ENCODE measurements around the gene COPA.

The COPA gene

DNA sequence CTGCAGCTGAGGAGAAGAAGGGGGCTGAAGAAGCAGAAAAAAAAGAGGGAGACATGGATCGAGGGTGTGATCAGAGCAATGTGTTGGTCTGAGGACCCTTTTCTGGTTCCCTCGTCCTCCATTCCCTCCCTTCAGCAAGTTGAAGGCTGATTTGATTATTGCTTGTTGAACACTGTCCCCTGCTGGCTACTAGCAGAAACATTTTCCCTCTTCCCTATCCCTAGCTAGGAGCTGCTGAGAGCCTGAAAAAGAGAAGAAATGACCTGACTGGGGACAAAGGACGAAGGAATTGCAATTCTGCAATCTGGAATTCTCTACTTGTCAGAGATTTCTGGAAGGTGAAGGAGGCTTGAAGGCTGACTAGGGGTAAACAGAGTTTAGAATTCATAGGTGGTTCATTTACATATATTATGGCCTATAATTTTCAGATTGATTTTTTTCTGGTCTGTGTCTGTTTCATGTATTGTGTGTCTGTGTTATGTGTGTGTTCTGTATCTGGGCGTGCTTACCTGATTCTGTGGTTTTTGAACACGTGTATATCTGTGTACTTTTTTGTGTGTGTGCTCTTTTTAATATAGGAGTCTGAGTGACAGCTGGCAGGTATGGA, 33.6 kb upstream of the COPA start:
- Histone ChIP-seq H3K9me3 (ENCODE audit: insufficient read depth, low read length) (no peaks in the 10 kb centered on the region), H3K4me3 (ENCODE audit: insufficient read depth, low read length, poor library complexity, severe bottlenecking) (no peak overlapping the region), H4K20me1 (ENCODE audit: low read depth, low read length) (no peaks in the 10 kb centered on the region), H3K9ac (ENCODE audit: low read length) (no peak overlapping the region), H3K4me2 (ENCODE audit: low read depth, low read length, poor library complexity, severe bottlenecking) (no peak overlapping the region), H3K36me3 (ENCODE audit: low read length) (no peaks in the 10 kb centered on the region), H3K9me2 (replicated peaks; ENCODE audit: insufficient read depth, low read length) (no peaks in the 10 kb centered on the region), H3K79me2 (ENCODE audit: insufficient read depth, low read length) (no peaks in the 10 kb centered on the region), H2AFZ (ENCODE audit: low read depth, low read length, severe bottlenecking) (no peak overlapping the region), H3F3A (ENCODE audit: insufficient read depth) (no peaks in the 10 kb centered on the region), H3K27ac (ENCODE audit: low read depth, low read length) (no peak overlapping the region), H3K27me3 (ENCODE audit: low read length) (no peaks in the 10 kb centered on the region)
- TF ChIP-seq, protein P1, sequence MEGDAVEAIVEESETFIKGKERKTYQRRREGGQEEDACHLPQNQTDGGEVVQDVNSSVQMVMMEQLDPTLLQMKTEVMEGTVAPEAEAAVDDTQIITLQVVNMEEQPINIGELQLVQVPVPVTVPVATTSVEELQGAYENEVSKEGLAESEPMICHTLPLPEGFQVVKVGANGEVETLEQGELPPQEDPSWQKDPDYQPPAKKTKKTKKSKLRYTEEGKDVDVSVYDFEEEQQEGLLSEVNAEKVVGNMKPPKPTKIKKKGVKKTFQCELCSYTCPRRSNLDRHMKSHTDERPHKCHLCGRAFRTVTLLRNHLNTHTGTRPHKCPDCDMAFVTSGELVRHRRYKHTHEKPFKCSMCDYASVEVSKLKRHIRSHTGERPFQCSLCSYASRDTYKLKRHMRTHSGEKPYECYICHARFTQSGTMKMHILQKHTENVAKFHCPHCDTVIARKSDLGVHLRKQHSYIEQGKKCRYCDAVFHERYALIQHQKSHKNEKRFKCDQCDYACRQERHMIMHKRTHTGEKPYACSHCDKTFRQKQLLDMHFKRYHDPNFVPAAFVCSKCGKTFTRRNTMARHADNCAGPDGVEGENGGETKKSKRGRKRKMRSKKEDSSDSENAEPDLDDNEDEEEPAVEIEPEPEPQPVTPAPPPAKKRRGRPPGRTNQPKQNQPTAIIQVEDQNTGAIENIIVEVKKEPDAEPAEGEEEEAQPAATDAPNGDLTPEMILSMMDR (IDR thresholded peaks at IDR 0.05; ENCODE audit: insufficient read depth, low read length, poor library complexity, severe bottlenecking) = peak; percentile 90
- TF ChIP-seq EZH2phosphoT487 (conservative IDR thresholded peaks at IDR 0.05; ENCODE audit: low read length) = no peak

DNA sequence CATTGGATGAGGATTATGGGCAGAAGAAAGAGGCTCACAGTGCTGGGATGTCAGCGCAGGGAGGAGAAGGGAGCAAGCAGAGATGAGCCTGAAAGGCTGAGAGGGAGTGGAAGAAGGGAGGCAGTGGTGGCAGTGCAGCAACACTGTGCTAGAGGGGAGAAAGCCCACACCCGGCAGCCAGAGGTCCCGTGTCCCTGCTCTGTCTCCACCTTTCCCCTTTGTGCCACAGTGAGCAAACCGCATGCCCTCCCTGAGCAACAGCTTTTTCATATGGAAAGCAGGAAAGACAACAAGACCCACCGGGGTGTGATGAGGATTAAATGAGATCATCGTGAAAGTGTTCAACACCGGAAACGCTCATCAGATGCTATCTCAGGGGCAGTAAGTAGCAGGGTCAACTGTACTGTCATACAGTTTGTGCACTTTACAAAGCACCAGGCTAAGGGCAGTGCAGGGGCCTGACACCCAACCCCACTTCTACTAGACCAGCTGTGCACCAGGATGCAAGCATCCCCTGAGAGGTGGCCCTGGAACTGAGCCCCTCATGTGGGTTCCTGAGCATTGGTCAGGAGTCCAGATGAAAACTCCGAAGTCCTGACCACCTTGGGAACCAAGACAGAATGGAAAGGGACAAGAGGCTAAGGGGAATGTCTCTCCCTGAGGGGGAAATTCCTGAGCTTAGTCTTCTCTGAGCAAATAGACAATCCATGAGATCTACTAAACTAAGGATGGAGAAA, 32.9 kb upstream of the COPA start:
- H3F3A ChIP-seq (ENCODE audit: insufficient read depth) = no peaks in the 10 kb centered on the region
- TF ChIP-seq EZH2phosphoT487 (conservative IDR thresholded peaks at IDR 0.05; ENCODE audit: low read length) = no peak
- TF ChIP-seq, protein P1 (IDR thresholded peaks at IDR 0.05; ENCODE audit: insufficient read depth, low read length, poor library complexity, severe bottlenecking) = no peak
- no peaks in the 10 kb centered on the region for H3K27me3 ChIP-seq (ENCODE audit: low read length)
- no peaks in the 10 kb centered on the region for H3K9me3 ChIP-seq (ENCODE audit: insufficient read depth, low read length)
- no peak overlapping the region for H3K27ac ChIP-seq (ENCODE audit: low read depth, low read length)
- H4K20me1 ChIP-seq (ENCODE audit: low read depth, low read length) = no peaks in the 10 kb centered on the region
- H2AFZ ChIP-seq (ENCODE audit: low read depth, low read length, severe bottlenecking) = peak overlapping the region; percentile 3
- no peak overlapping the region for H3K4me2 ChIP-seq (ENCODE audit: low read depth, low read length, poor library complexity, severe bottlenecking)
- H3K9me2 ChIP-seq (replicated peaks; ENCODE audit: insufficient read depth, low read length) = no peaks in the 10 kb centered on the region
- no peak overlapping the region for H3K9ac ChIP-seq (ENCODE audit: low read length)
- H3K79me2 ChIP-seq (ENCODE audit: insufficient read depth, low read length) = no peaks in the 10 kb centered on the region
- no peak overlapping the region for H3K4me3 ChIP-seq (ENCODE audit: insufficient read depth, low read length, poor library complexity, severe bottlenecking)
- H3K36me3 ChIP-seq (ENCODE audit: low read length) = no peaks in the 10 kb centered on the region

DNA sequence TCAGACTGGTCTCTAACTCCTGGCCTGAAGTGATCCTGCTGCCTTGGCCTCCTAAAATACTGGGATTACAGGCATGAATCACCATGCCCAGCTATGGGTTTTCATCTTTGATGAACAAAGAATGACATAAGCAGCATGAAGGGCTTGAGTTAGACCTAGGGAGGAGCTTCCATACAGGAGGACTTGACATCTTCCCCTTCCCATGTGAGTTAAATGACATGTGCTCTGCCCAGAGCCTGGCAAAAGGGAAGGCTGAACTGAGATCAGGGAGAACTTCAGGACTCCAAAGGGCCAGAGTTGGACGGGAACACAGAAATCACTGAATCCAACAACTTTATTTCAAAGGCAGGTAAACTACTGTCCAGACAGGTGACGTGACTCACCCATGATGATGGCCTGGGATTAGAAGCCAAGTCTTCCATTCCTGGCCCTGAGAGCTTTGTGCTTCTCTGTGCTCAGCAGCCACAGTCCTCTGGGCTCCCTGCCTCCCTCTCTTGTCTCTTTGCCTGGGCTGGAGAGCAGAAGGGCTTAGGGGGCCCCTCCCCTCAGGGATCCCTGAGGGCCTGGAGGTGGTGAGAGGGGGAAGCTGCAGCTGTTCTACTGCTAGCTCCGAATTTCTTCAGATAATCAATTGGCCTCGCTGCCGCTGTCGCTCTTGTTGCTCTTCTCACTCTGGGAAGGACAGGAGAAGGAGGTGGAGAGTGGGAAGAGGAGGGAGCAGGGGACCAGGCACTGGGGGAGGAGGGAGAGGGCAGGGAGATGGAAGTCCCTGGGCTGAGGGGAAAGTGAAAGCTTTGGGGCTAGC, 31.5 kb upstream of the COPA start:
- Histone ChIP-seq H3K36me3 (ENCODE audit: low read length) (no peaks in the 10 kb centered on the region), H3K27me3 (ENCODE audit: low read length) (no peaks in the 10 kb centered on the region), H3K79me2 (ENCODE audit: insufficient read depth, low read length) (no peaks in the 10 kb centered on the region), H3K27ac (ENCODE audit: low read depth, low read length) (no peak overlapping the region), H3K9me2 (replicated peaks; ENCODE audit: insufficient read depth, low read length) (no peaks in the 10 kb centered on the region), H4K20me1 (ENCODE audit: low read depth, low read length) (no peaks in the 10 kb centered on the region), H3K9ac (ENCODE audit: low read length) (no peak overlapping the region), H2AFZ (ENCODE audit: low read depth, low read length, severe bottlenecking) (no peak overlapping the region), H3F3A (ENCODE audit: insufficient read depth) (no peaks in the 10 kb centered on the region), H3K4me2 (ENCODE audit: low read depth, low read length, poor library complexity, severe bottlenecking) (no peak overlapping the region), H3K9me3 (ENCODE audit: insufficient read depth, low read length) (no peaks in the 10 kb centered on the region), H3K4me3 (ENCODE audit: insufficient read depth, low read length, poor library complexity, severe bottlenecking) (no peak overlapping the region)
- TF ChIP-seq, protein P1 (IDR thresholded peaks at IDR 0.05; ENCODE audit: insufficient read depth, low read length, poor library complexity, severe bottlenecking) = no peak
- no peak for TF ChIP-seq EZH2phosphoT487 (conservative IDR thresholded peaks at IDR 0.05; ENCODE audit: low read length)
